ENCODE measurements around the gene PGGHG. TPM values are rescaled to one million over a fixed set of nuclear protein-coding genes. Genes with fewer than 3 reads are reported as not detected.

Gene PGGHG
- total and polyA plus RNA-seq, 2 of the 13 experiments (the other 11 are each of a cell fraction or from before 2014, with no cell fraction given), result 5.9 to 14.8 TPM

DNA sequence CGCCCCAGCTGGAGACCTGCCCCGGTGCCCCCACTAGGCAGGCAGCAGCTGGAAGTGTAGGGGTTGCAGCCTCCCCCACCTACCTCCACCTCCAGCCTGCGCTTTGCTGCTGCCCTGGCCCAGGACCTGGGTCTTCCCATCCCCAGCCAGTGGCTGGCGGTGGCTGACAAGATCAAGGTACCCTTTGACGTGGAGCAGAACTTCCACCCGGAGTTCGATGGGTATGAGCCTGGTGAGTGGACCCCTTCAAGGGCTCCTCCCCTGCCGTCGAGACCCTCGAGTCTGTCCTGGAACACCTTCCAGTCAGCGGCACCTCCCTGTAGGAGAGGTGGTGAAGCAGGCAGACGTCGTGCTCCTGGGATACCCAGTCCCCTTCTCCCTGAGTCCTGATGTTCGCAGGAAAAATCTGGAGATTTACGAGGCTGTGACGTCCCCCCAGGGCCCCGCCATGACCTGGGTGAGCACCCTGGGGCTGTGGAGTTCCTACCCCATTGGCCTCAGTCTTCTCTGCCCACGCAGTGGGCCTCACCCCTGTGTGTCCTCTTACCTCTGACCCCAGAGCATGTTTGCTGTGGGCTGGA is 4.4 kb downstream of the PGGHG start:
- no peak overlapping the region for H3K27ac ChIP-seq (ENCODE audit: extremely low read length, insufficient read depth, low read length)
- CTCF ChIA-PET (ENCODE audit: low intra/inter-chr PET ratio, low total read pairs), result no interaction called here
- BruUV-seq (replicated peaks), result no TSS peak
- H3K9me3 ChIP-seq (ENCODE audit: low read length), result no peaks in the 10 kb centered on the region
- peaks cover 9% of the 10 kb centered on the region in 2 experiments for H3K27me3 ChIP-seq (ENCODE audit: control insufficient read depth in 1 of 2, insufficient read depth in 2 of 2, low read length in 2 of 2)
- intact Hi-C loops (cut with micrococcal nuclease; ENCODE audit: unreplicated experiment), result no loop called here
- no peak overlapping the region for H3K4me3 ChIP-seq (replicated peaks in 1 of 3; ENCODE audit: insufficient read depth in 1 of 3, low read depth in 2 of 3, low read length in 3 of 3)
- POLR2A ChIA-PET, result no interaction called here
- no peaks in the 10 kb centered on the region for H3K79me2 ChIP-seq (ENCODE audit: insufficient read depth, low read length)
- no peak overlapping the region for H2AFZ ChIP-seq (ENCODE audit: low read length)
- H3K9ac ChIP-seq (ENCODE audit: insufficient read depth, low read depth, low read length), result no peak overlapping the region
- DNase-seq (ENCODE audit: low spot score) (no peak), FAIRE-seq (no peak), ATAC-seq (no peak)
- H3K4me2 ChIP-seq (ENCODE audit: low read depth, low read length), result no peak overlapping the region
- 76% methylated on average over 8 of the region's 18 CpGs for WGBS (ENCODE audit: low lambda C conversion rate)
- H3K4me1 ChIP-seq (ENCODE audit: insufficient read depth, low read length), result peaks cover 26% of the 10 kb centered on the region
- H3K36me3 ChIP-seq (replicated peaks in 1 of 2; ENCODE audit: control insufficient read depth in 1 of 2, insufficient read depth in 2 of 2, low read length in 2 of 2), result 0 out of 5 replicates have a peak, but pooled peaks cover 0 to 2% of the 10 kb centered on the region in 2 experiments
- in situ Hi-C loops (cut with HindIII; ENCODE audit: extremely low pct_ligation_motif_present, low pct_unique_long_range_greater_than_20kb), result no loop called here
- no peaks in the 10 kb centered on the region for H4K20me1 ChIP-seq (ENCODE audit: insufficient read depth, low read length)
- TF ChIP-seq ZFP36L1 (CRISPR knock-in tag; IDR thresholded peaks at IDR 0.05) (no peak), JUND (CRISPR knock-in tag; IDR thresholded peaks at IDR 0.05) (no peak), RAD21 (CRISPR knock-in tag; IDR thresholded peaks at IDR 0.05) (no peak), KDM2A (CRISPR knock-in tag; IDR thresholded peaks at IDR 0.05; ENCODE audit: borderline replicate concordance, low read depth) (no peak), HNF4G (IDR thresholded peaks at IDR 0.05; ENCODE audit: borderline replicate concordance, low read depth, low read length) (no peak), HNF4G (CRISPR knock-in tag; IDR thresholded peaks at IDR 0.05; ENCODE audit: borderline replicate concordance, low read depth) (no peak), ZNF768 (CRISPR knock-in tag; IDR thresholded peaks at IDR 0.05) (no peak), EED (CRISPR knock-in tag; IDR thresholded peaks at IDR 0.05) (no peak), ZNF546 (CRISPR knock-in tag; conservative IDR thresholded peaks at IDR 0.05) (no peak), ZFYVE20 (CRISPR knock-in tag; IDR thresholded peaks at IDR 0.05; ENCODE audit: borderline replicate concordance, low read depth) (no peak), ZNF749 (CRISPR knock-in tag; IDR thresholded peaks at IDR 0.05; ENCODE audit: borderline replicate concordance) (no peak), ZNF547 (CRISPR knock-in tag; IDR thresholded peaks at IDR 0.05) (no peak), ZNF660 (CRISPR knock-in tag; IDR thresholded peaks at IDR 0.05; ENCODE audit: borderline replicate concordance, low read depth) (no peak)
- TF ChIP-seq, protein P1, sequence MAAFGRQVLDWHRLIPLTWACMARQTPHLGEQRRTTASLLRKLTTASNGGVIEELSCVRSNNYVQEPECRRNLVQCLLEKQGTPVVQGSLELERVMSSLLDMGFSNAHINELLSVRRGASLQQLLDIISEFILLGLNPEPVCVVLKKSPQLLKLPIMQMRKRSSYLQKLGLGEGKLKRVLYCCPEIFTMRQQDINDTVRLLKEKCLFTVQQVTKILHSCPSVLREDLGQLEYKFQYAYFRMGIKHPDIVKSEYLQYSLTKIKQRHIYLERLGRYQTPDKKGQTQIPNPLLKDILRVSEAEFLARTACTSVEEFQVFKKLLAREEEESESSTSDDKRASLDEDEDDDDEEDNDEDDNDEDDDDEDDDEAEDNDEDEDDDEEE (CRISPR knock-in tag; IDR thresholded peaks at IDR 0.05), result no peak
- TF ChIP-seq, protein P2, sequence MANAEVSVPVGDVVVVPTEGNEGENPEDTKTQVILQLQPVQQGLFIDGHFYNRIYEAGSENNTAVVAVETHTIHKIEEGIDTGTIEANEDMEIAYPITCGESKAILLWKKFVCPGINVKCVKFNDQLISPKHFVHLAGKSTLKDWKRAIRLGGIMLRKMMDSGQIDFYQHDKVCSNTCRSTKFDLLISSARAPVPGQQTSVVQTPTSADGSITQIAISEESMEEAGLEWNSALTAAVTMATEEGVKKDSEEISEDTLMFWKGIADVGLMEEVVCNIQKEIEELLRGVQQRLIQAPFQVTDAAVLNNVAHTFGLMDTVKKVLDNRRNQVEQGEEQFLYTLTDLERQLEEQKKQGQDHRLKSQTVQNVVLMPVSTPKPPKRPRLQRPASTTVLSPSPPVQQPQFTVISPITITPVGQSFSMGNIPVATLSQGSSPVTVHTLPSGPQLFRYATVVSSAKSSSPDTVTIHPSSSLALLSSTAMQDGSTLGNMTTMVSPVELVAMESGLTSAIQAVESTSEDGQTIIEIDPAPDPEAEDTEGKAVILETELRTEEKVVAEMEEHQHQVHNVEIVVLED (CRISPR knock-in tag; IDR thresholded peaks at IDR 0.05; ENCODE audit: borderline replicate concordance), result no peak
- TF ChIP-seq, protein P3, sequence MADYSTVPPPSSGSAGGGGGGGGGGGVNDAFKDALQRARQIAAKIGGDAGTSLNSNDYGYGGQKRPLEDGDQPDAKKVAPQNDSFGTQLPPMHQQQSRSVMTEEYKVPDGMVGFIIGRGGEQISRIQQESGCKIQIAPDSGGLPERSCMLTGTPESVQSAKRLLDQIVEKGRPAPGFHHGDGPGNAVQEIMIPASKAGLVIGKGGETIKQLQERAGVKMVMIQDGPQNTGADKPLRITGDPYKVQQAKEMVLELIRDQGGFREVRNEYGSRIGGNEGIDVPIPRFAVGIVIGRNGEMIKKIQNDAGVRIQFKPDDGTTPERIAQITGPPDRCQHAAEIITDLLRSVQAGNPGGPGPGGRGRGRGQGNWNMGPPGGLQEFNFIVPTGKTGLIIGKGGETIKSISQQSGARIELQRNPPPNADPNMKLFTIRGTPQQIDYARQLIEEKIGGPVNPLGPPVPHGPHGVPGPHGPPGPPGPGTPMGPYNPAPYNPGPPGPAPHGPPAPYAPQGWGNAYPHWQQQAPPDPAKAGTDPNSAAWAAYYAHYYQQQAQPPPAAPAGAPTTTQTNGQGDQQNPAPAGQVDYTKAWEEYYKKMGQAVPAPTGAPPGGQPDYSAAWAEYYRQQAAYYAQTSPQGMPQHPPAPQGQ (CRISPR knock-in tag; IDR thresholded peaks at IDR 0.05; ENCODE audit: borderline replicate concordance), result no peak
- TF ChIP-seq, protein P4, sequence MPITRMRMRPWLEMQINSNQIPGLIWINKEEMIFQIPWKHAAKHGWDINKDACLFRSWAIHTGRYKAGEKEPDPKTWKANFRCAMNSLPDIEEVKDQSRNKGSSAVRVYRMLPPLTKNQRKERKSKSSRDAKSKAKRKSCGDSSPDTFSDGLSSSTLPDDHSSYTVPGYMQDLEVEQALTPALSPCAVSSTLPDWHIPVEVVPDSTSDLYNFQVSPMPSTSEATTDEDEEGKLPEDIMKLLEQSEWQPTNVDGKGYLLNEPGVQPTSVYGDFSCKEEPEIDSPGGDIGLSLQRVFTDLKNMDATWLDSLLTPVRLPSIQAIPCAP (CRISPR knock-in tag; IDR thresholded peaks at IDR 0.05; ENCODE audit: low read depth), result no peak
- TF ChIP-seq, protein P5, sequence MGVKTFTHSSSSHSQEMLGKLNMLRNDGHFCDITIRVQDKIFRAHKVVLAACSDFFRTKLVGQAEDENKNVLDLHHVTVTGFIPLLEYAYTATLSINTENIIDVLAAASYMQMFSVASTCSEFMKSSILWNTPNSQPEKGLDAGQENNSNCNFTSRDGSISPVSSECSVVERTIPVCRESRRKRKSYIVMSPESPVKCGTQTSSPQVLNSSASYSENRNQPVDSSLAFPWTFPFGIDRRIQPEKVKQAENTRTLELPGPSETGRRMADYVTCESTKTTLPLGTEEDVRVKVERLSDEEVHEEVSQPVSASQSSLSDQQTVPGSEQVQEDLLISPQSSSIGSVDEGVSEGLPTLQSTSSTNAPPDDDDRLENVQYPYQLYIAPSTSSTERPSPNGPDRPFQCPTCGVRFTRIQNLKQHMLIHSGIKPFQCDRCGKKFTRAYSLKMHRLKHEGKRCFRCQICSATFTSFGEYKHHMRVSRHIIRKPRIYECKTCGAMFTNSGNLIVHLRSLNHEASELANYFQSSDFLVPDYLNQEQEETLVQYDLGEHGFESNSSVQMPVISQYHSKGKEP (CRISPR knock-in tag; IDR thresholded peaks at IDR 0.05), result no peak
